Urothelium cell line (cell line): ENCODE measurements around the gene ADGRF3.
"Not testable (repeated sequence)": the region's sequence is repeated elsewhere in the genome, so short reads cannot be mapped to it uniquely, and the experiment has no call there.

Experiments used
- DNase-seq: peaks from one replicate; pipeline ENCODE4 v3.0.0; 2011; ENCODE audit warnings: low spot score, mixed read lengths
- FAIRE-seq: peaks from 2 replicates; lab custom pipeline; 2011; peaks lifted over from hg19 to GRCh38; lab: Jason Lieb, UNC

The ADGRF3 gene

GRCh38 chr2:26284132-26284531 is 62.5 kb downstream of the ADGRF3 start:
- DNase-seq (peak; percentile 64), FAIRE-seq (no peak)

- DNase-seq (no peak), FAIRE-seq (no peak)
These were observed 63.0 kb downstream of the ADGRF3 start for GRCh38 chr2:26283606-26284005.

GRCh38 chr2:26281226-26281625 is 65.4 kb downstream of the ADGRF3 start:
- no peak for DNase-seq
- FAIRE-seq = peak; percentile 52

- FAIRE-seq (no peak), DNase-seq (no peak)
These were observed 66.7 kb downstream of the ADGRF3 start for GRCh38 chr2:26279886-26280285.

- DNase-seq (no peak), FAIRE-seq (no peak)
These were observed 69.9 kb downstream of the ADGRF3 start for GRCh38 chr2:26276484-26277227.

GRCh38 chr2:26274058-26274613 is 72.5 kb downstream of the ADGRF3 start:
- no peak for DNase-seq
- no peak for FAIRE-seq

- DNase-seq = no peak
- FAIRE-seq = no peak
These were observed 73.1 kb downstream of the ADGRF3 start for GRCh38 chr2:26273501-26273900.

- FAIRE-seq (no peak), DNase-seq (no peak)
These were observed 76.2 kb downstream of the ADGRF3 start for GRCh38 chr2:26270373-26270772.

GRCh38 chr2:26269571-26270158 is 76.9 kb downstream of the ADGRF3 start:
- no peak for DNase-seq
- FAIRE-seq = no peak

- not testable (repeated sequence) for DNase-seq, FAIRE-seq
These were observed 77.8 kb downstream of the ADGRF3 start for GRCh38 chr2:26268670-26269385.

GRCh38 chr2:26268213-26268612 is 78.4 kb downstream of the ADGRF3 start:
- no peak for FAIRE-seq
- no peak for DNase-seq

GRCh38 chr2:26258836-26259235 is 87.8 kb downstream of the ADGRF3 start:
- DNase-seq, FAIRE-seq: not testable (repeated sequence)
